ENCODE results near the gene MBP. TPM values are rescaled to one million over a fixed set of nuclear protein-coding genes. Genes with fewer than 3 reads are reported as not detected.

The MBP gene
- not detected in 2 replicates for total RNA-seq (2014; rRNA removed; shearing (Covaris generic))

DNA sequence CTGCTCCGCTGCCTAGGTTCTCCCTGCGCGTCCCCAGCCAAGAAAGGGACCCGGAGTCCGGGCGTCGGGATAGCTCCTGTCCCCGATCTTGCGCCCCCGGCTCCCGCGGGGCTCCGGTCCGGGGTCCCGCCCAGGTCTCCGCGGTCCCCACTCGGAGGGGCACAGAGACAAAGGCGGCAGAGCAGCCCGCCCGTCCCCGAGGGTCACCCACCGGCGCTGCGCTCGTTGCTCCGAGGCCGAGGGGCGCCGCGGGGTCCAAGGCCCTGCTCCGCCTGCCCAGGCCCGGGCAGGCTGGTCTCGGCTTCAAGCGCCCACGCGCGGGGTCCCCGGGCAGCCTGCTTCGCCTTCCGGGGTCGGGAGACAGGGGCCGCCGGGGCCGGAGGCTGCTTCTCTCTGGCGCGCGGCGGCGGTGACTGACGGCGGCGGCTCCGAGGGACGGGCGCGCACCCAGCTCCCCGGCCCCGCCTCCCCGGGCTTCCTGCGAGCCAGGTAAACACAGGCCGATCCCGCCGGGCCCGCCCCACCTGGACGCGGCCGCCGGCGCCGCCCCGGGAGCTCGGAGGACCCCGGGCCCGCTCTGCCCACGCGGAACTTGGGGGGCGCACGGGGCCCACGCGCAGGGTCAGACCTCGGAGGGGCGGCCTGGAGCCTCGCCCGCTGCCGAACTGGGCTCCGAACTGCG, at the start of gene MBP:
Gene MBP (minus strand): TSS at position 415 of the 682 bp plus-strand sequence. CDS start 27,522 bp downstream, outside the sequence.

Other genes with a start within 250 kb of the MBP start
- not detected in 2 replicates for gene GALR1, start 117.1 kb upstream of the MBP start, total RNA-seq (2014; rRNA removed; shearing (Covaris generic))